Endodermal cell (in vitro differentiated cells): ENCODE results near the gene BNIPL. TPM values are rescaled to one million over a fixed set of nuclear protein-coding genes. Genes with fewer than 3 reads are reported as not detected.

Experiments used
- DNase-seq: peaks from one replicate; pipeline ENCODE4 v3.0.0-alpha.2; 2017
- H3K27ac ChIP-seq: 2 replicates; pipeline ENCODE4 v1.5.1; 2013; ENCODE audit warnings: mild to moderate bottlenecking, low read depth, low read length, moderate library complexity
- H3K27me3 ChIP-seq: 2 replicates; pipeline ENCODE4 v1.6.1; 2013; ENCODE audit warnings: mild to moderate bottlenecking, low read length, moderate library complexity; ENCODE audit not compliant: insufficient read depth, control insufficient read depth, poor library complexity, severe bottlenecking
- H3K36me3 ChIP-seq: 2 replicates; pipeline ENCODE4 v1.7.0; 2013; ENCODE audit warnings: mild to moderate bottlenecking, low read length, moderate library complexity; ENCODE audit not compliant: control insufficient read depth, insufficient read depth
- H3K4me1 ChIP-seq: one replicate; pipeline ENCODE4 v1.7.0; 2013; ENCODE audit warnings: low read length; ENCODE audit not compliant: control insufficient read depth, insufficient read depth
- H3K4me3 ChIP-seq: 2 replicates; pipeline ENCODE4 v1.5.1; 2013; ENCODE audit warnings: mild to moderate bottlenecking, low read length, moderate library complexity
- H3K9ac ChIP-seq: 2 replicates; pipeline ENCODE4 v1.6.1; 2013; ENCODE audit warnings: mild to moderate bottlenecking, low read length, moderate library complexity; ENCODE audit not compliant: poor library complexity, severe bottlenecking; ENCODE audit errors: extremely low read depth
- H3K9me3 ChIP-seq: 2 replicates; pipeline ENCODE4 v1.6.1; 2013; ENCODE audit warnings: mild to moderate bottlenecking, low read length, moderate library complexity; ENCODE audit not compliant: control insufficient read depth
- H3K27ac Mint-ChIP-seq: 2 replicates; pipeline ENCODE4 v1.8.0; 2020; ENCODE audit warnings: mixed read lengths
- H3K27me3 Mint-ChIP-seq: 2 replicates; pipeline ENCODE4 v1.8.0; 2021; ENCODE audit warnings: mild to moderate bottlenecking, mixed read lengths; ENCODE audit not compliant: insufficient read depth
- H3K36me3 Mint-ChIP-seq: 2 replicates; pipeline ENCODE4 v1.8.0; 2020; ENCODE audit warnings: low read depth, mixed read lengths
- H3K4me1 Mint-ChIP-seq: 2 replicates; pipeline ENCODE4 v1.8.0; 2020; ENCODE audit warnings: mixed read lengths
- H3K4me3 Mint-ChIP-seq: 2 replicates; pipeline ENCODE4 v1.8.0; 2020; ENCODE audit warnings: mild to moderate bottlenecking, moderate library complexity, mixed read lengths
- H3K9me3 Mint-ChIP-seq: 2 replicates; pipeline ENCODE4 v1.8.0; 2020; ENCODE audit warnings: mild to moderate bottlenecking, mixed read lengths
- WGBS, 2 experiments: methylation state at CpG; one replicate each; pipeline versions ENCODE4 v1.1.5 to v1.1.7; 2013; ENCODE audit warnings: missing lambda C conversion rate in 2 of 2, mixed read lengths in 1 of 2; ENCODE audit not compliant: insufficient coverage in 1 of 2, insufficient read length in 1 of 2; 5-methylcytosine and 5-hydroxymethylcytosine counted together
- total RNA-seq, 2 donors: library from RNA; stranded (reverse); fragmentation: NEBNext Ultra II Directional in 1 of 2; extraction: Animal tissue kit (Norgen Biotek cat#: 25700) in 1 of 2; gene quantifications; 2 replicates in 1 of 2; 3 replicates in 1 of 2; pipeline ENCODE4 v1.2.1, GENCODE V29; 2021
- TF ChIP-seq, protein P1 (sequence below): fragments of 200-600 bp; sonication (generic); conservative IDR thresholded peaks from 2 replicates; pipeline ENCODE4 v1.5.0; 2021; ENCODE audit warnings: antibody characterized with exemption, mild to moderate bottlenecking

Gene BNIPL
- total RNA-seq, 2 donors from 2014 or later = 1.6 to 2.9 TPM

DNA sequence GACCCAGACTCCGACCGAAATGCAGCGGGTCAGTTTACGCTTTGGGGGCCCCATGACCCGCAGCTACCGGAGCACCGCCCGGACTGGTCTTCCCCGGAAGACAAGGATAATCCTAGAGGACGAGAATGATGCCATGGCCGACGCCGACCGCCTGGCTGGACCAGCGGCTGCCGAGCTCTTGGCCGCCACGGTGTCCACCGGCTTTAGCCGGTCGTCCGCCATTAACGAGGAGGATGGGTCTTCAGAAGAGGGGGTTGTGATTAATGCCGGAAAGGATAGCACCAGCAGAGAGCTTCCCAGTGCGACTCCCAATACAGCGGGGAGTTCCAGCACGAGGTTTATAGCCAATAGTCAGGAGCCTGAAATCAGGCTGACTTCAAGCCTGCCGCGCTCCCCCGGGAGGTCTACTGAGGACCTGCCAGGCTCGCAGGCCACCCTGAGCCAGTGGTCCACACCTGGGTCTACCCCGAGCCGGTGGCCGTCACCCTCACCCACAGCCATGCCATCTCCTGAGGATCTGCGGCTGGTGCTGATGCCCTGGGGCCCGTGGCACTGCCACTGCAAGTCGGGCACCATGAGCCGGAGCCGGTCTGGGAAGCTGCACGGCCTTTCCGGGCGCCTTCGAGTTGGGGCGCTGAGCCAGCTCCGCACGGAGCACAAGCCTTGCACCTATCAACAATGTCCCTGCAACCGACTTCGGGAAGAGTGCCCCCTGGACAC, 11.7 kb downstream of the BNIPL start:
- TF ChIP-seq, protein P1, sequence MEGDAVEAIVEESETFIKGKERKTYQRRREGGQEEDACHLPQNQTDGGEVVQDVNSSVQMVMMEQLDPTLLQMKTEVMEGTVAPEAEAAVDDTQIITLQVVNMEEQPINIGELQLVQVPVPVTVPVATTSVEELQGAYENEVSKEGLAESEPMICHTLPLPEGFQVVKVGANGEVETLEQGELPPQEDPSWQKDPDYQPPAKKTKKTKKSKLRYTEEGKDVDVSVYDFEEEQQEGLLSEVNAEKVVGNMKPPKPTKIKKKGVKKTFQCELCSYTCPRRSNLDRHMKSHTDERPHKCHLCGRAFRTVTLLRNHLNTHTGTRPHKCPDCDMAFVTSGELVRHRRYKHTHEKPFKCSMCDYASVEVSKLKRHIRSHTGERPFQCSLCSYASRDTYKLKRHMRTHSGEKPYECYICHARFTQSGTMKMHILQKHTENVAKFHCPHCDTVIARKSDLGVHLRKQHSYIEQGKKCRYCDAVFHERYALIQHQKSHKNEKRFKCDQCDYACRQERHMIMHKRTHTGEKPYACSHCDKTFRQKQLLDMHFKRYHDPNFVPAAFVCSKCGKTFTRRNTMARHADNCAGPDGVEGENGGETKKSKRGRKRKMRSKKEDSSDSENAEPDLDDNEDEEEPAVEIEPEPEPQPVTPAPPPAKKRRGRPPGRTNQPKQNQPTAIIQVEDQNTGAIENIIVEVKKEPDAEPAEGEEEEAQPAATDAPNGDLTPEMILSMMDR = peak; percentile 80
- Histone ChIP-seq H3K4me3 (peak overlapping the region; percentile 89), H3K4me1 (no peaks in the 10 kb centered on the region), H3K9ac (peak overlapping the region; percentile 67), H3K9me3 (no peaks in the 10 kb centered on the region), H3K36me3 (peaks cover 23% of the 10 kb centered on the region), H3K27ac (peak overlapping the region; percentile 55), H3K27me3 (no peaks in the 10 kb centered on the region)
- peaks cover 18% of the 10 kb centered on the region for H3K4me1 Mint-ChIP-seq
- H3K4me3 Mint-ChIP-seq = peak overlapping the region; percentile 92
- H3K36me3 Mint-ChIP-seq = peaks cover 21% of the 10 kb centered on the region
- H3K9me3 Mint-ChIP-seq = no peaks in the 10 kb centered on the region
- 4 to 5% methylated on average over 29 to 48 of the region's 48 CpGs for WGBS, 2 experiments
- peak overlapping the region; percentile 97 for H3K27ac Mint-ChIP-seq
- DNase-seq = peak; percentile 91
- H3K27me3 Mint-ChIP-seq = no peaks in the 10 kb centered on the region

DNA sequence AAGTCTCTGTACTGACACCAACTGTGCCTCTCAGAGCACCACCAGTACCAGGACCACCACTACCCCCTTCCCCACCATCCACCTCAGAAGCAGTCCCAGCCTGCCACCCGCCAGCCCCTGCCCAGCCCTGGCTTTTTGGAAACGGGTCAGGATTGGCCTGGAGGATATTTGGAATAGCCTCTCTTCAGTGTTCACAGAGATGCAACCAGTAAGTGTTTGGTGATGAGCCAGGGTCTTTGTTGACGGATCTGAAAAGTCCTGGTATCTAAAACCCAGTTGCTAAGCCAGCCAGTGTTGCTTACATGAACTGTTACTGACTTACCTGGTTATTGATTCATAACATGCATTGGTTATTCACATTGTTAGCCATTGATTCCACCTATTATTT, 12.3 kb downstream of the BNIPL start:
- Mint-ChIP-seq H3K4me1 (peaks cover 18% of the 10 kb centered on the region), H3K27me3 (no peaks in the 10 kb centered on the region), H3K27ac (no peak overlapping the region), H3K9me3 (no peaks in the 10 kb centered on the region), H3K4me3 (peak overlapping the region; percentile 92), H3K36me3 (peaks cover 26% of the 10 kb centered on the region)
- H3K36me3 ChIP-seq = peaks cover 28% of the 10 kb centered on the region
- DNase-seq = no peak
- H3K27me3 ChIP-seq = no peaks in the 10 kb centered on the region
- H3K9ac ChIP-seq = no peak overlapping the region
- 51 to 80% methylated on average over 1 to 3 of the region's 3 CpGs for WGBS, 2 experiments
- peak overlapping the region; percentile 89 for H3K4me3 ChIP-seq
- TF ChIP-seq, protein P1 = peak; percentile 7
- H3K27ac ChIP-seq = no peak overlapping the region
- no peaks in the 10 kb centered on the region for H3K9me3 ChIP-seq
- H3K4me1 ChIP-seq = no peaks in the 10 kb centered on the region

DNA sequence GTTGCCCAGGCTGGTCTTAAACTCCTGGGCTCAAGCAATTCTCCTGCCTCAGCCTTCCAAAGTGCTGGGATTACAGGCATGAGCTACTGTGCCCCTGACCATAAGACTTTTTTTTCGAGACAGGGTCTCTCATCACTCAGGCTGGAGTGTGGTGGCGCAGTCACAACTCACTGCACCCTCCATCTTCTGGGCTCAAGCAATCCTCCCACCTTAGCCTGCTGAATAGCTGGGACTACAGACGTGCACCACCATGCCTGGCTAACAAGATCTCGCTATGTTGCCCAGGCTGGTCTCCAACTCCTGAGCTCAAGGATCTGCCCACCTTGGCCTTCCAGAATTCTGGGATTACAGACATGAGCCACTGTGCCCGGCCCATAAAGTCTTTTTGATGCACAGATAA, 13.1 kb downstream of the BNIPL start:
- Histone ChIP-seq H3K27ac (no peak overlapping the region), H3K4me3 (no peak overlapping the region)
- no peak for DNase-seq

More for the DNA sequence above, 13.1 kb downstream of the BNIPL start:
- 92 to 99% methylated on average over 4 to 5 of the region's 5 CpGs for WGBS, 2 experiments
- Histone ChIP-seq H3K9ac (no peak overlapping the region), H3K4me1 (no peaks in the 10 kb centered on the region), H3K36me3 (peaks cover 35% of the 10 kb centered on the region), H3K9me3 (no peaks in the 10 kb centered on the region), H3K27me3 (no peaks in the 10 kb centered on the region)
- TF ChIP-seq, protein P1 = no peak
- Mint-ChIP-seq H3K9me3 (no peaks in the 10 kb centered on the region), H3K36me3 (peaks cover 33% of the 10 kb centered on the region), H3K4me3 (peak overlapping the region; percentile 92), H3K27me3 (no peaks in the 10 kb centered on the region), H3K4me1 (peaks cover 18% of the 10 kb centered on the region), H3K27ac (no peak overlapping the region)
